ENCODE data around the gene KIAA0825. TPM values are rescaled to one million over a fixed set of nuclear protein-coding genes. Genes with fewer than 3 reads are reported as not detected.

The KIAA0825 gene
- total RNA-seq, 2 experiments from 2014 or later = 0.19 to 0.32 TPM

GRCh38 chr5:94314460-94315131, 303.8 kb downstream of the KIAA0825 start:
- Histone ChIP-seq H3K4me2 (ENCODE audit: low read length) (no peak overlapping the region), H3K36me3 (ENCODE audit: insufficient read depth, low read length) (no peaks in the 10 kb centered on the region), H4K20me1 (ENCODE audit: insufficient read depth, low read length) (no peaks in the 10 kb centered on the region), H3K27ac (ENCODE audit: low read depth, low read length, poor library complexity, severe bottlenecking) (no peak overlapping the region), H2AFZ (ENCODE audit: low read length) (no peak overlapping the region), H3K9me3 (ENCODE audit: low read length) (no peaks in the 10 kb centered on the region), H3K9me2 (ENCODE audit: insufficient read depth, low read length) (no peaks in the 10 kb centered on the region), H3K79me2 (ENCODE audit: insufficient read depth, low read depth, low read length) (no peaks in the 10 kb centered on the region), H3K4me3 (ENCODE audit: low read depth, low read length, poor library complexity, severe bottlenecking) (no peak overlapping the region), H3K4me1 (ENCODE audit: insufficient read depth, low read length, poor library complexity, severe bottlenecking) (no peaks in the 10 kb centered on the region)
- CTCF ChIA-PET (ENCODE audit: unreplicated experiment) = no interaction called here
- DNase-seq (ENCODE audit: low spot score) = no peak
- BruUV-seq (replicated peaks) = no TSS peak
- POLR2A ChIA-PET = no interaction called here
- intact Hi-C loops (cut with micrococcal nuclease; ENCODE audit: unreplicated experiment) = no loop called here
- TF ChIP-seq CTCF (conservative IDR thresholded peaks at IDR 0.05; ENCODE audit: low read length) (no peak), EZH2phosphoT487 (IDR thresholded peaks at IDR 0.05; ENCODE audit: borderline replicate concordance, low read depth, low read length) (no peak)

GRCh38 chr5:94313696-94314095, 304.7 kb downstream of the KIAA0825 start:
- Histone ChIP-seq H2AFZ (ENCODE audit: low read length) (no peak overlapping the region), H3K79me2 (ENCODE audit: insufficient read depth, low read depth, low read length) (no peaks in the 10 kb centered on the region), H3K4me1 (ENCODE audit: insufficient read depth, low read length, poor library complexity, severe bottlenecking) (no peaks in the 10 kb centered on the region), H3K4me2 (ENCODE audit: low read length) (no peak overlapping the region), H3K4me3 (ENCODE audit: low read depth, low read length, poor library complexity, severe bottlenecking) (no peak overlapping the region), H3K9me3 (ENCODE audit: low read length) (no peaks in the 10 kb centered on the region), H3K9me2 (ENCODE audit: insufficient read depth, low read length) (no peaks in the 10 kb centered on the region), H4K20me1 (ENCODE audit: insufficient read depth, low read length) (no peaks in the 10 kb centered on the region), H3K36me3 (ENCODE audit: insufficient read depth, low read length) (no peaks in the 10 kb centered on the region), H3K27ac (ENCODE audit: low read depth, low read length, poor library complexity, severe bottlenecking) (no peak overlapping the region)
- no peak for DNase-seq (ENCODE audit: low spot score)
- intact Hi-C loops (cut with micrococcal nuclease; ENCODE audit: unreplicated experiment) = no loop called here
- no TSS peak for BruUV-seq (replicated peaks)
- POLR2A ChIA-PET = interaction anchor here (0.7 to 1.0 kb wide), 2 partner anchors 8 to 51 kb away, joined by 3 read pairs; no protein-coding TSS in a partner anchor
- TF ChIP-seq CTCF (conservative IDR thresholded peaks at IDR 0.05; ENCODE audit: low read length) = no peak
- no peak for TF ChIP-seq EZH2phosphoT487 (IDR thresholded peaks at IDR 0.05; ENCODE audit: borderline replicate concordance, low read depth, low read length)
- CTCF ChIA-PET (ENCODE audit: unreplicated experiment) = no interaction called here

GRCh38 chr5:94313188-94313587, 305.2 kb downstream of the KIAA0825 start:
- no peaks in the 10 kb centered on the region for H3K9me3 ChIP-seq (ENCODE audit: low read length)
- DNase-seq (ENCODE audit: low spot score) = no peak
- no peak overlapping the region for H3K27ac ChIP-seq (ENCODE audit: low read depth, low read length, poor library complexity, severe bottlenecking)
- intact Hi-C loops (cut with micrococcal nuclease; ENCODE audit: unreplicated experiment) = no loop called here
- H2AFZ ChIP-seq (ENCODE audit: low read length) = no peak overlapping the region
- H3K79me2 ChIP-seq (ENCODE audit: insufficient read depth, low read depth, low read length) = no peaks in the 10 kb centered on the region
- no peak overlapping the region for H3K4me2 ChIP-seq (ENCODE audit: low read length)
- H3K4me1 ChIP-seq (ENCODE audit: insufficient read depth, low read length, poor library complexity, severe bottlenecking) = no peaks in the 10 kb centered on the region
- no peak overlapping the region for H3K4me3 ChIP-seq (ENCODE audit: low read depth, low read length, poor library complexity, severe bottlenecking)
- no peaks in the 10 kb centered on the region for H3K36me3 ChIP-seq (ENCODE audit: insufficient read depth, low read length)
- H3K9me2 ChIP-seq (ENCODE audit: insufficient read depth, low read length) = no peaks in the 10 kb centered on the region
- TF ChIP-seq CTCF (conservative IDR thresholded peaks at IDR 0.05; ENCODE audit: low read length) (no peak), EZH2phosphoT487 (IDR thresholded peaks at IDR 0.05; ENCODE audit: borderline replicate concordance, low read depth, low read length) (no peak)
- no peaks in the 10 kb centered on the region for H4K20me1 ChIP-seq (ENCODE audit: insufficient read depth, low read length)
- no TSS peak for BruUV-seq (replicated peaks)
- POLR2A ChIA-PET = interaction anchor here (0.7 to 1.0 kb wide), 2 partner anchors 8 to 51 kb away, joined by 3 read pairs; no protein-coding TSS in a partner anchor
- CTCF ChIA-PET (ENCODE audit: unreplicated experiment) = no interaction called here
